Stimulated activated CD8-positive, alpha-beta memory T cell treated with anti-CD3 and anti-CD28 coated beads, Interleukin-7, amount 100 ng/mL, for 4 hours (primary cell): Measurements from ENCODE around the gene CCDC18.
A peak's percentile ranks its signal among the peaks of the same experiment; 100 is the strongest.
"Not testable (repeated sequence)": the region's sequence is repeated elsewhere in the genome, so short reads cannot be mapped to it uniquely, and the experiment has no call there.

ENCODE experiments used
- DNase-seq, 2 donors: peaks; one replicate each; pipeline ENCODE4 v3.0.0-alpha.2; 2020; ENCODE audit warnings: low read depth in 2 of 2

CCDC18 gene

DNA sequence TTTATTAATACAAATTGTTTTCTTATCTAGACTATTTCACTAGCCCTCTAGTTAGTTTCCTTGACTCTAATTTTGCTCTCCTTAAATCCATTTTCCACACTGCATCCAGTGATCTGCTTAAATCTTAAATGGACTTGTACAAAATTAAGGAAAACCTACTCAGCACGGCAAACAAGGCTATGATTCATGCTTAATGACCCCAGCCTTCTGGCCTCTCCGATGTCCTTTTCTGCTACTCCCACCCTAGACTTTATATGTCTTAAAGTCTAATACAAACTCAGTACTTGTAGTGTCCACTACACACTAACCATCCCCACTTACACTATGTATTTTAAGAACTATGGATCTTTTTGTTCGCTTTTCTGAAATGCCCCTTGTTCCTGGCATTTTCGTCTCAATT lies 2.5 kb upstream of the CCDC18 start:
- no peak for DNase-seq

DNA sequence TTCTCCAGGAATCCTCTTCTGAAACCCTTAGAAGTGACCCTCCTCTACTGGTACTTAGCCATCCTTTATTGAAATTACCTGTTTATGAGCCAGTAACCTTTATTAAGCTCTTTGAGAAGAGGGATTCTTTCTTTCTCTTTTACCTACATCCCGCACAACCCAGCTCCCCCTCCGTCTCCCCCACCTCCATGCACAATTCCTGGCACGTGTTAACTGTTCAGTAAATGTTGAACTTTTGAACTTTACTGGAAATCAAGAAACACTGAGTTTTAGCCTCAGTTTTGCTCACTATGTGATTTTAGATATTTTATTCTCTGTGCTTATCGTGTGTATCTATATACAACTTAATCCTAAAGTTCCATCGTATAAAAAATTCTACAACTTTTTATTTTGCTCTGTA lies 2.1 kb upstream of the CCDC18 start:
- no peak for DNase-seq

DNA sequence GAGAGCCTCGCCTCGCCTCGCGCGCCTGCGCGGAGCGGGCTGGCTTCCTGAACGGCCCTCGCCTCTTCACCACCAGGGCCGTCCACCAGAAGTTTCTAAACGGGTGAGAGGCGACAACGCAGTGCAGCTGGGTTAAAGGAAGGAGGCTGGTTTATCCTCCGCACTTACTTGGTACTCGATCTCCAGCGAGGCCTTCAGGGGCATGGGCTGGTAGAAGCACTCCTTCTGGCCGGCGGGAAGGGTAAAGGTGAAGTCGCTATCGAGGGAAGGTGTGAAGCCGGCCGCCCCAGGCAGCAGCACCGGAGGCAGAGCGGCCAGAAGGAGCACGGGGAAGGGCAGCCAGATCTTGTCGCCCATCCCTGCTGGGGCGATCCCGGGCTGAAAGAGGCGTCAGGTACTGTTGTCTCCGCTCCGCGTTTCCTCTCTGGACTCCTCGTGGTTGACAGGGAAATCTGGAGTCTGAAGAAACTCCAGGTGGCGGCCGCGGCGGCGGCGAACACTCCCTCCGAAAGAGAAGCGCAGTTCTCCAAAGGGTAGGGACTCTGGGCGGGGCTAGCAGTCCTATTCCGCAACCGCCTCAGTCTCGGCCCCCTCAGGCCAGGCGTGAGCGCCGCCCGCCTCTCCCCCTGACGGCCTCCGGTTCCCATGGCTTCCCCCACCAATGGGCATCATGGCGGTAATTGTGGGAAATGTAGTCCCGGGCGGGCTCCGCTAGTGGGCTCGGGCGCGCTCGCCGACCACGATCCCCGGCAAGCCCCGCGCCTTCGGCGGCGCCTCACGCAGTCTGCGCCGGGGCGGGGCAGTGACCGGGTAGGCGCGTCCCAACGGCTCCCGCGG lies 420 bp upstream of the CCDC18 start, which contains the start of gene TMED5:
TSS of gene TMED5 (minus strand) at position 528 of the 837 bp plus-strand sequence. CDS start at position 357, 171 bp downstream.
- DNase-seq = peak; percentile 93 to 95

DNA sequence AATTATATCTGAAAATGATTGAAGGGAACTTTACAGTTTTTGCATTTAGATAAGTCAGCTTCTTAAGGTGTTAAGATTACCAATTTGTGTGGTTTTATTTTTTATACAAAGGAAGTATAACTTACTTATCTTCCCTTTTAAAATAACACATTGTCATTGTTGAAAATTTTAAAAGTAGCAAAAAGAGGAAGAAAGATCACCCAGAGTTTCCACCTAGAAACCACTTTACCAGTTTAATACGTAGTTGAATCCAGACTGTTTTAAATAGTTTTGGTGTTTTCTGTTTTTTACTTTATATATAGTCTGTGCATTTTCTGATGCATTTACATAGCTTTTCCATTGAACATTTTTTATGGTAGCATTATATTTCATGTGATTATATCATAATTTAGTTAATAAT lies 6.1 kb downstream of the CCDC18 start:
- DNase-seq = no peak

DNA sequence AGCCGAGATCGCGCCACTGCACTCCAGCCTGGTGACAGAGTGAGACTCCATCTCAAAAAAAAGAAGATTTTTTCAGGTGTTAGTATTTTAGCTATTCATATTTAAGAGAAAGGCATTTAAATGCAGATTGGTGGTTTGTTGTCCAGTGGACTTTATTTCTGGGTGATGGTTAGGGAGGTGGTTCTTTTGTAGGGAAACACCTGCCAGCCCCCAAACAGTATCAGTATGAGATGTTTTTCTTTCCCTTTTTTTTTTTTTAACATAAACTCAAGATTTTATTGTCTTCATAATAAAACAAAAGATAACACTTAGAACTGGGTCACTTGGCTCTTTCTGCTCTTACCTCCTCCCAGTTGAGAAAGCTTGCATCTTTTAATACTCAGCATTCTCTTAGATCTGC lies 9.9 kb downstream of the CCDC18 start:
- DNase-seq = no peak

DNA sequence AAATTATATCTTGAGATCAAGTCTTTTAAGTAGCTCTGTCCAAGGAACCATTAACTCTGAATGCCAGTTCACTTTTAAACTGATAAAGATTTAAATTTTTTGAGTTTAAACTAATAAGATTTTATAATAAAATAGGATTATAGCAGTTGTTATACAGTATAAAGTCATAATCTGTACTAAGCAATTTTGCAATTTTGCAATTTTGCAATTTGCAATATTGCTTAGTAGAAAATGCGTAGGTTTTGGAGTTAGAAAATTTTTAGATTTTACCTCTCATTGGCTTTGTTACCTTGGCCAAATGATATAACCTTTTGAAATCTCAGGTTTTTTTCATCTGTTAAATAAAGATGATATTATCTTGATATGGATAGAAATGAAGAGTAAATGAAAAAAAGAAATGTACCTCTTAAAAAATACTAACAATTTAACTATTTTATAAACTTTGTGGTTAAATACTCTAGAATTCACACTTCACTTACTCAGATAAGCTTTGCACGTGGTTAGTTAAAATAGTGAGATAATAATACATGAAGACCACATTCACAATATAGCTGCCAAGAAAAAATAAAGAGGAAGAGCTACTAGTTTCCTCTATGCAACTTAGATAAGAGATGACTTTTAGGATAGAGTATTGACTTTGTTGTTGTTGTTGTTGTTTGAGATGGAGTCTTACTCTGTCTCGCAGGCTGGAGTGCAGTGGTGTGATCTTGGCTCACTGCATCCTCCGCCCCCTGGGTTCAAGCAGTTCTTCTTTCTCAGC lies 13.9 kb downstream of the CCDC18 start:
- DNase-seq = no peak

DNA sequence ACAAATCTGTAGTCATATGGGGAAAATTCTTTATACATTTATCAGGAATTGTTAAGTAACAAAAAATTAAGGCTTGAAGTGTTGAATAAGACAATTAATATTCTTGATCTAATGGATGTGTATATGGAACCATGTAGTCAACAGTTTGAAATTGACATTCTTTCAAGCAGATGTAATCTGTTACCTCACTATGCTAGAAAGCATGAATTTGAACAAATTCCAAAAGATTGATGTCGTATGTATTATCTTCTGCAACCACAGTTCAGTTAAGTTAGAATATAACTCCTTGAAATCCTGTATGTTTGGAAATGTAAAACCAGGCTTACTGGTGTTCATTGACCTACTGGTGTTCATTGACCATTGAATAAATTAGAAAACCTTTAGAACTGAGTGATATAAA lies 16.1 kb downstream of the CCDC18 start:
- DNase-seq = no peak

DNA sequence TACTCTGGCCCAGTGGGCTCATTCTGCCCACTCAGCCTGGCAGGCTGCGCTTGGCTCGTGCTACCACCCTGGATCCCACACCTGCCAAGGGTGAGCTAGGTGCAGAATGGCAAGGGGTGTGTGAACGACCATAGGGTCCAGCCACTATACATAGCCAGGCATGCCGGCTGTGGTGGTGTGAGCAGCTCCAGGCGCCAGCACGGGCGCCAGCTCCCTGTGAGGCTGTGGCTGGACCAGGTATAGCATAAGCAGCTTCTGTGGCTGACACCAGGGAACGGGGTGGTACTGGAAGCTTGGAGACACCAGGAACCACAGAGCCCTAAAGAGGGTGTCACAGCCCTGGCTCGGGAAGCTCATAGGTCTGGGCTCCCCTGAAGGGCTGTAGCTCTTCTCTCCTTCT lies 18.6 kb downstream of the CCDC18 start:
- no peak for DNase-seq

DNA sequence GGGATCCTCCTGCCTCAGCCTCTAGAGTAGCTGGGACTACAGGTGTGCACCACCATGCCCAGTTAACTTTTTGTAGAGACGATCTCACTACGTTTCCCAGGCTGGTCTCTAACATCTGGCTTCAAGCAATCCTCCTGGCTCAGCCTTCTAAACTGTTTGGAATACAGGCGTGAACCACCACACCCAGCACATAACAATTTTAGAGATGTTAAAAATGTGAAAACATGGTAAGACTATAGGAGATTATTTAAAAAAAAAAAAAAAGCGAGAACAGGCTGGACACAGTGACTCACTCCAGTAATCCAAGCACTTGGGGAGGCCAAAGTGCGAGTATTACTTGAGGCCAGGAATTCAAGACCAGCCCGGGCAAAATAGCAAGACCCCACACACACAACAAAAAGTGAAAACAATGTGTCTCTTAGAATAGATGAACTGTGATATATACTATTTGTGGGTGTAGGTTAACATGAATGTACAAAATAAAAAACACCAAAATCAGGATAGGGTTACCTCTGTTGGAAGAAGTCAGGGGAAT lies 19.6 kb downstream of the CCDC18 start:
- no peak for DNase-seq

DNA sequence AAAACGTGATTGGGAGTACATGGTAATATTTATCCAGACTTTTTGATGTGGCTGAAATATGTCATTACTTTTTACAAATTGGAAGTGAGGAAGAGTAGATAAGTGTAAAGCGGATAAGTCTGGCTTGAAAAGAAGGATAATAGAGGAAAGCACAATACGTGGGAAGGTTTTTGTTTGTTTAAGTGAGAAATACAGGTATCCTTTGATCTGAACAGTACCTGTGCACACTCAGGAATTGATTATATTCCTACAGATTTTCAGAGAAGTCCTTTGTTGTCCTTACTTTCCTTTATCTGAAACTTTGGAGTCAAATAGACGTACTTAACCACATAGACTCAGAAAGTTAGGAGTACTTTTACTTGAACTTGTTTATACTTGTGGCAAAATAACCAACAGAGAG lies 20.2 kb downstream of the CCDC18 start:
- DNase-seq = no peak

DNA sequence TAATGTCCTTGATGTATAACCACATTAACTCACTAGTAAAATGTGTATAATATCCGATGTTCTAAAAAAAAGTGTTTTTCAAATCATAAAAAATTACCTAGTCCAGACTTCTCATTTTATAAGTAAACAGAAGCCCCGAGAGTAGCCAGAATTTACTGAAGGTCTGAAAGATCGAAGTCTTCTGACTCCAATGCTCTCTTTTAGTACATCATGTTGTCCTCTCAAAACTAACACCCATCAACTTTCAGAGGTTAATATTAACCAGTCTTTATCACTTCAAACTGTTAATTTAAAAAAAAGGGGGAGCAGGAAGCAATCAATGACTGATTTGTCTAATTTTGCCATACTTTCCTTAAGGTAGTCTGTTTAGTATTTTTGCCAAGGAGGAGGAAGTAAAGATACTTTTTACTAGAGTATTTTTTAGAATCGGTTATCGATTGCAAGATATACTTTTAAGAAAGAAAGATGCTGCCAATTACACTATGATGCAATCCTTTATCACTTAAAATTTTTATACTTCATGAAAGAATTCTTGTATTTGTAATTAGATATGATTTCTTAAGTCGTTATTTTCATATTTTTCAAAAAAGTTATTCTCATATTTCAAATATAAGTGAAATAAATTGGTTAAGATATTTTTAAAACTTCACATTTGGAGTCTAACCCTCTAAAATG lies 25.5 kb downstream of the CCDC18 start:
- no peak for DNase-seq

DNA sequence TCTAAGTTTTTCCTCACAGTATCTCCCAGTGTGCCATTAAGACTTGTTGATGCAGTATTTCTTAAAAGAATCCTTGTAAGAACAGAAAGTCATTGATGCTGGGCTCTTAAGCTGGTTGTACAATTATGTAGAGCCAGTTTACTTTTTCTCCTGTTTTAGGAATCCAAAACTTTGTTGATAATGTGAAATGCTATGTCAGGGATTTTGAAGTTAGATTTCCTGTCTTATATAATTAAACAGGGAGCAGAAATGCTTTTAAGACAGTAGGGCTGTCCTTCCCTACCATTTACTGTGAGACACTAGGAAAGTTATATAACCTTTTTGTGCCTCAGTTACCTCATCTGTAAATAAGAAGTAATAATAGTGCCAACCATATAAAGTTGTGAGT lies 26.0 kb downstream of the CCDC18 start:
- DNase-seq = no peak

DNA sequence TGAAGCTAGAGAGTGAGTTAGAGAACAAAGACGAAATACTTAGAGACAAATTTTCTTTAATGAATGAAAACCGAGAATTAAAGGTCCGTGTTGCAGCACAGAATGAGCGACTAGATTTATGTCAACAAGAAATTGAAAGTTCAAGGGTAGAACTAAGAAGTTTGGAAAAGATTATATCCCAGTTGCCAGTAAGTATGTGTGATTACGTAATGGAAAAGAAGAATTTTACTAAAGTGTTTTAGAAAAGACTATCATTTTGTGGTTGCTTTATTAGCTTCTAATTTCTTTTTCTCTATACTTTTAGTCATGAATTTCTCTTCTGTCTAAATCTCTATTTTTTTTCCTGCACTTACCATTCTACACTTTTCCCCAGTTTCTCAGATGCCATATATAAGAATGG lies 26.7 kb downstream of the CCDC18 start:
- DNase-seq = no peak

DNA sequence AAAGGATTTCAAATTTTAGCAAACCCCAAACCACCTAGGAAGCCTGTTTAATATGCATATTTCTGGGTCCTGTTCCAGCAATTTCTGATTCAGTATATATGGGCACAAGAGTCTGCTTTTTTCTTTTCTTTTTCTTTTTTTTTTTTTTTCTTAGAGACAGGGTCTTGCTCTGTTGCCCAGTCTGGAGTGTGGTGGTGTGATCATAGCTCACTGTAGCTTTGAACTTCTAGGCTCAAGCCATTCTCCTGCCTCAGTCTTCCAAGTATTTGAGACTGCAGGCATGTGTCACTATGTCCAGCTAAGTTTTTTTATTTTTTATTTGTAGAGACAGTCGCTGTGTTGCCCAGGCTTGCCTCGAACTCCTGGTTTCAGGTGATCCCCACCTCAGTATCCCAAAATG lies 34.8 kb downstream of the CCDC18 start:
- DNase-seq = no peak

DNA sequence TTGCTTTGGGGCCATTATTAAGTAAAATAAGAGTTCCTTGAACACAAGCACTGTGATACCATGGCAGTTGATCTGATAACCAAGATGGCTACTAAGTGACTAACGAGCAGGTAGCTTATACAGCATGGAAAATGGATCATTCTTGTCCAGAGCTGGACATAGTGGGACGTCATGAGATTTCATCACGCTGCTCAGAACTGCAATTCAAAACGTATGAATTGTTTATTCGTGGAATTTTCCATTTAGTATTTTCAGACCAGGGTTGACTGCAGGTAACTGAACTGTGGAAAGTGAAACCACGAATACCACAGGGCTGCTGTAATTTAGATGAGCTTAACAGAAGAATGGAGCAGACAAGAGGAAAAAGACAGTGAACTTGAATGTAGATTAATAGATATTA lies 38.9 kb downstream of the CCDC18 start:
- peak in 1 of 2 donors; percentile 12 for DNase-seq

DNA sequence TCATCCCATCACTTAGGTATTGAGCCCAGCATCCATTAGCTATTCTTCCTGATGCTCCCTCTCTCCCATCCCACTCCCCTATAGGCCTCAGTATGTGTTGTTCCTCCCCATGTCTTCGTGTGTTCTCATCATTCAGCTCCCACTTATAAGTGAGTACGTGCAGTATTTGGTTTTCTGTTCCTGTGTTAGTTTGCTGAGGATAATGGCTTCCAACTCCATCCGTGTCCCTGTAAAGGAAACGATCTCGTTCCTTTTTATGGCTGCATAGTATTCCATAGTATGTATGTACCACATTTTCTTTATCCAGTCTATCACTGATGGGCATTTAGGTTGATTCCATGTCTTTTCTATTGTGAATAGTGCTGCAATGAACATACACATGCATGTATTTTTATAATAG lies 40.2 kb downstream of the CCDC18 start:
- not testable (repeated sequence) for DNase-seq

DNA sequence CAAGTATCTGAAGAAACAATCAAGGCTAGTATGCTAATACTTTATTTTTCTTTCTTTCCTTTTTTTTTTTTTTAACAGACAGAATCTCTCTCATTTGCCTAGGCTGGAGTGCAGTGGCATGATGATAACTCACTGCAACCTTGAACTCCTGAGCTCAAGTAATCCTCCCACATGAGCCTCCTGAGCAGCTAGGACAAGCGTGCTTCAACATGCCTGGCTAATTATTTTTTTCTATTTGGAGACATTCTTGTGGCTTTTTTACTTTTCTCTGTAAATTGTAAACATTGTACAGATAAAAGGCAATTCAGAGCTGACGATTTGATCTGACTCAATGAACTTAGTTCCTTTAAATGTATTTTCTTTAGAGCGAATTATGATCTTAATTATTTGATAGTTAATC lies 41.4 kb downstream of the CCDC18 start:
- DNase-seq = no peak

DNA sequence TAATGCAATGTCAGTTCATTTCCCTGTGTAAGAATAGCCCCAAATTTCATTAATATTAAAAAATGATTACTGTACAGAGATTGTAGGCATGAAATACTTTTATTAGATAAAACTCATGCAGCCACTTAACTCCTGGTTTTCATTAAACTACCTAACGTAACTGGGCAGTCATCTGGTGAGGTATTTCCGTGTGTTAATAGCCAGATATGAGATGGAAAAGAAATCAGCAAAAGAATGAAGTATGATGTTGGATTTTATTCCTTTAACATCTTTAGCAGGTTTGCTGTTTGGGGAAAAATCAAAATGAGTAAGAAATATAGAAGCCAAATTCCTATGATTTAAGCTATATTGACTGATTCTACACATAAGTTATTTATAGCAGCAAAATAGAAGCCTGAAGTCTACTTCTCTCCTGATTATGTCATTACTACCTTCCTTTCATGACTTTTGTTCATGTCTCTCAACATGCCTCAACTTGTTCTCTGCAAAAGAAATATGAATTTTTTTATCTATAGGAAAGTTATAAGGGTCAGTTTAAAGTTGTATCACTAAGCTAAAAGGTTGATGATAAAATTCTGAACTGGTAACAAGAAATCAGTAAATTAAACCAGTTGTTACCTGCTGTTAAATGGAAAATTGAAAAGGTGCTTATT lies 42.6 kb downstream of the CCDC18 start:
- DNase-seq = no peak

DNA sequence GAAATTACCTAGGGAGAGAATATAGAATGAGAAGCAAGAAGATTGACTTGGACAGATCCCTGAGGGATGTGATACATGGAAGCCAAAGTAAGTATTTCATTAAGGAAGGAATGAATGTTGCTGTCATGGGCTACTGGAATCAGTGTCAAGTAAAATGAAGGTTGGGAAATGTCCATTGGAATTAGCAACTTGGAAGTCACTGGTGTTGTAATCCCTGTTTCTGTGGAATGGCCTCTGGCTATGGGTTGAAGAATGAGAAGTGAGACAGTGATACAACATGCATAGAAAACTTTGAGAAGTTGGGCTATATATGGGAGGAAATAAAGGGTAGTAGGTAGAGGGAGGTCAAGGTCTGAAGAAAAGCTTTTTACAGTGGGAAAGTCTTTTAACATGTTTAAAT lies 54.7 kb downstream of the CCDC18 start:
- DNase-seq = no peak

DNA sequence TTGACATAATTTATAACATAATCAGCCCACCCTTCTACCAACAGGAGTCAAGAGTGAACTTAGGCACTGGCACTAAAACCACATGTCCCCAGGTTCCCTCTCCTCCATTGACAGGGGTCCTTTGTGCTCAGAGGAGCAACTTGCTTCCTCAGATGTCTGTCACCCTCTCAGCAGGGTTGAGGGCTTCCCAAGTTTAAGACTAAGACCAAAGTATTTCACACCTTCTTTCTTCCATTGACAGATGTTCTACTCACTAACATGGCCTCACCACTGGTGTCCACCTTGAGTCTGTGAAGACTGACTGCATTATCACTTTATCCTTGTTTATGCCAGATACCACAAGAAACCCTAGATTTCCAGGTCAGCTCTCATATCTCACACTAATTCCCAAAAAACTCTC lies 56.5 kb downstream of the CCDC18 start:
- no peak for DNase-seq

DNA sequence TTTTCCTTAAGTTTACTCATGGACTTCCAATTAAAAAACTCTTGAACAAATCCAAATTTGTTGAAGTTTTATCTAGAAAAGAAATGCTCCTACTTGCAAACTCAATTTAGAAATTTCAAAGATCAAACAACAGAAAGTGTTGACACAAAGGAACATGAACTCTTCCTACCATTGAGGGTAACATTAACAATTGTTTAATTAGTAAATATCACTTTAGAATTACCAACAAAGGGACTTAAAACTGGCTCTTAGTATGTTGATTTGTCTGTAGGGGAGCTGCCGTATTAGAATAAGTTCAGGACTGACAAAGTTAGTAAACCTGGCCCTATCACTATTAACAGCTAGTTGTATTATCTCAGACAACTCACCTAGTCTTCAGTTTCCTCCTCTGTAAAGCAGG lies 57.9 kb downstream of the CCDC18 start:
- no peak for DNase-seq

DNA sequence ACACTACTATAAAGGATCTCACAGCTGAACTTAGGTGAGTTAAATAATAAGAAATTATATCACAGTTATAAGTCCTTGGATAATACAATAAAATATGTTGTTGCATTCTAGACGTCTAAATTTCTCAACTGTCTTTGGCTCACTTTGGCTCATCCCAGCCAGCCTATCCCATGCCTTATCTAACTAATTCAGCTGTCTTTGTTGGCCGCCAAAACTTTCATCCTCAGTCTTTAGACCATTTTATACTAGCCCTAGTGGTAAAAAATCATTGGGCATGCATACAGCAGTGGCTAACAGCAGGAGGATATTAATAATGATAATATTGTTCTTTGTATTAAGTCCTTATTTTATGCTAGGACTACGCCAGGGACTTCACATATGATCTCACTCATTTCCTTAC lies 59.3 kb downstream of the CCDC18 start:
- no peak for DNase-seq
